ENCODE results near the gene SEC22B.
"Not testable (repeated sequence)": the region's sequence is repeated elsewhere in the genome, so short reads cannot be mapped to it uniquely, and the experiment has no call there.

GRCh38 chr1:120144169-120144568, 32.2 kb downstream of the SEC22B start:
- TF ChIP-seq ZNF121, ZSCAN18, CREM, PRDM15 (CRISPR knock-in tag; IDR thresholded peaks at IDR 0.05): not testable (repeated sequence)
- TF ChIP-seq, protein P1, sequence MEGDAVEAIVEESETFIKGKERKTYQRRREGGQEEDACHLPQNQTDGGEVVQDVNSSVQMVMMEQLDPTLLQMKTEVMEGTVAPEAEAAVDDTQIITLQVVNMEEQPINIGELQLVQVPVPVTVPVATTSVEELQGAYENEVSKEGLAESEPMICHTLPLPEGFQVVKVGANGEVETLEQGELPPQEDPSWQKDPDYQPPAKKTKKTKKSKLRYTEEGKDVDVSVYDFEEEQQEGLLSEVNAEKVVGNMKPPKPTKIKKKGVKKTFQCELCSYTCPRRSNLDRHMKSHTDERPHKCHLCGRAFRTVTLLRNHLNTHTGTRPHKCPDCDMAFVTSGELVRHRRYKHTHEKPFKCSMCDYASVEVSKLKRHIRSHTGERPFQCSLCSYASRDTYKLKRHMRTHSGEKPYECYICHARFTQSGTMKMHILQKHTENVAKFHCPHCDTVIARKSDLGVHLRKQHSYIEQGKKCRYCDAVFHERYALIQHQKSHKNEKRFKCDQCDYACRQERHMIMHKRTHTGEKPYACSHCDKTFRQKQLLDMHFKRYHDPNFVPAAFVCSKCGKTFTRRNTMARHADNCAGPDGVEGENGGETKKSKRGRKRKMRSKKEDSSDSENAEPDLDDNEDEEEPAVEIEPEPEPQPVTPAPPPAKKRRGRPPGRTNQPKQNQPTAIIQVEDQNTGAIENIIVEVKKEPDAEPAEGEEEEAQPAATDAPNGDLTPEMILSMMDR (IDR thresholded peaks at IDR 0.05): not testable (repeated sequence)
- TF ChIP-seq, protein P2, sequence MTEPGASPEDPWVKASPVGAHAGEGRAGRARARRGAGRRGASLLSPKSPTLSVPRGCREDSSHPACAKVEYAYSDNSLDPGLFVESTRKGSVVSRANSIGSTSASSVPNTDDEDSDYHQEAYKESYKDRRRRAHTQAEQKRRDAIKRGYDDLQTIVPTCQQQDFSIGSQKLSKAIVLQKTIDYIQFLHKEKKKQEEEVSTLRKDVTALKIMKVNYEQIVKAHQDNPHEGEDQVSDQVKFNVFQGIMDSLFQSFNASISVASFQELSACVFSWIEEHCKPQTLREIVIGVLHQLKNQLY (CRISPR knock-in tag; IDR thresholded peaks at IDR 0.05): not testable (repeated sequence)
- TF ChIP-seq, protein P3, sequence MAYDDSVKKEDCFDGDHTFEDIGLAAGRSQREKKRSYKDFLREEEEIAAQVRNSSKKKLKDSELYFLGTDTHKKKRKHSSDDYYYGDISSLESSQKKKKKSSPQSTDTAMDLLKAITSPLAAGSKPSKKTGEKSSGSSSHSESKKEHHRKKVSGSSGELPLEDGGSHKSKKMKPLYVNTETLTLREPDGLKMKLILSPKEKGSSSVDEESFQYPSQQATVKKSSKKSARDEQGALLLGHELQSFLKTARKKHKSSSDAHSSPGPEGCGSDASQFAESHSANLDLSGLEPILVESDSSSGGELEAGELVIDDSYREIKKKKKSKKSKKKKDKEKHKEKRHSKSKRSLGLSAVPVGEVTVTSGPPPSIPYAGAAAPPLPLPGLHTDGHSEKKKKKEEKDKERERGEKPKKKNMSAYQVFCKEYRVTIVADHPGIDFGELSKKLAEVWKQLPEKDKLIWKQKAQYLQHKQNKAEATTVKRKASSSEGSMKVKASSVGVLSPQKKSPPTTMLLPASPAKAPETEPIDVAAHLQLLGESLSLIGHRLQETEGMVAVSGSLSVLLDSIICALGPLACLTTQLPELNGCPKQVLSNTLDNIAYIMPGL (CRISPR knock-in tag; IDR thresholded peaks at IDR 0.05): not testable (repeated sequence)
- TF ChIP-seq, protein P4, sequence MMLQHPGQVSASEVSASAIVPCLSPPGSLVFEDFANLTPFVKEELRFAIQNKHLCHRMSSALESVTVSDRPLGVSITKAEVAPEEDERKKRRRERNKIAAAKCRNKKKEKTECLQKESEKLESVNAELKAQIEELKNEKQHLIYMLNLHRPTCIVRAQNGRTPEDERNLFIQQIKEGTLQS (CRISPR knock-in tag; conservative IDR thresholded peaks at IDR 0.05): not testable (repeated sequence)
- TF ChIP-seq, protein P5, sequence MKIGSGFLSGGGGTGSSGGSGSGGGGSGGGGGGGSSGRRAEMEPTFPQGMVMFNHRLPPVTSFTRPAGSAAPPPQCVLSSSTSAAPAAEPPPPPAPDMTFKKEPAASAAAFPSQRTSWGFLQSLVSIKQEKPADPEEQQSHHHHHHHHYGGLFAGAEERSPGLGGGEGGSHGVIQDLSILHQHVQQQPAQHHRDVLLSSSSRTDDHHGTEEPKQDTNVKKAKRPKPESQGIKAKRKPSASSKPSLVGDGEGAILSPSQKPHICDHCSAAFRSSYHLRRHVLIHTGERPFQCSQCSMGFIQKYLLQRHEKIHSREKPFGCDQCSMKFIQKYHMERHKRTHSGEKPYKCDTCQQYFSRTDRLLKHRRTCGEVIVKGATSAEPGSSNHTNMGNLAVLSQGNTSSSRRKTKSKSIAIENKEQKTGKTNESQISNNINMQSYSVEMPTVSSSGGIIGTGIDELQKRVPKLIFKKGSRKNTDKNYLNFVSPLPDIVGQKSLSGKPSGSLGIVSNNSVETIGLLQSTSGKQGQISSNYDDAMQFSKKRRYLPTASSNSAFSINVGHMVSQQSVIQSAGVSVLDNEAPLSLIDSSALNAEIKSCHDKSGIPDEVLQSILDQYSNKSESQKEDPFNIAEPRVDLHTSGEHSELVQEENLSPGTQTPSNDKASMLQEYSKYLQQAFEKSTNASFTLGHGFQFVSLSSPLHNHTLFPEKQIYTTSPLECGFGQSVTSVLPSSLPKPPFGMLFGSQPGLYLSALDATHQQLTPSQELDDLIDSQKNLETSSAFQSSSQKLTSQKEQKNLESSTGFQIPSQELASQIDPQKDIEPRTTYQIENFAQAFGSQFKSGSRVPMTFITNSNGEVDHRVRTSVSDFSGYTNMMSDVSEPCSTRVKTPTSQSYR (CRISPR knock-in tag; IDR thresholded peaks at IDR 0.05): not testable (repeated sequence)
- TF ChIP-seq, protein P6, sequence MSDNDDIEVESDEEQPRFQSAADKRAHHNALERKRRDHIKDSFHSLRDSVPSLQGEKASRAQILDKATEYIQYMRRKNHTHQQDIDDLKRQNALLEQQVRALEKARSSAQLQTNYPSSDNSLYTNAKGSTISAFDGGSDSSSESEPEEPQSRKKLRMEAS (CRISPR knock-in tag; IDR thresholded peaks at IDR 0.05): not testable (repeated sequence)
